Ishikawa (cell line): ENCODE measurements around the gene MLX.

Experiments
- CEBPB ChIP-seq: IDR thresholded peaks from 2 replicates; pipeline ENCODE4 v1.6.1; 2012
- EP300 ChIP-seq: IDR thresholded peaks from 2 replicates; pipeline ENCODE4 v1.6.1; 2012; ENCODE audit warnings: borderline replicate concordance
- MAX ChIP-seq: IDR thresholded peaks from 2 replicates; pipeline ENCODE4 v1.6.1; 2012
- REST ChIP-seq: IDR thresholded peaks from 2 replicates; pipeline ENCODE4 v1.6.1; 2012; ENCODE audit warnings: low read depth, mild to moderate bottlenecking
- YY1 ChIP-seq: IDR thresholded peaks from 2 replicates; pipeline ENCODE4 v1.6.1; 2012; ENCODE audit warnings: low read depth

- TF ChIP-seq MAX (no peak), REST (no peak), YY1 (no peak), EP300 (no peak), CEBPB (no peak)
Measured at GRCh38 chr17:42590886-42591285, 24.0 kb downstream of the MLX start.
